GM21526 (cell line): ENCODE measurements around the gene ZDHHC8.

ENCODE experiments used
- ATAC-seq: cut with Tn5 transposase; IDR thresholded peaks from one replicate; pipeline ENCODE4 v1.9.1; 2021; ENCODE audit warnings: moderate library complexity; ENCODE audit not compliant: unreplicated experiment, low FRiP score

ZDHHC8 gene

GRCh38 chr22:20175597-20175900 lies 43.9 kb downstream of the ZDHHC8 start:
- ATAC-seq, result no peak

DNA sequence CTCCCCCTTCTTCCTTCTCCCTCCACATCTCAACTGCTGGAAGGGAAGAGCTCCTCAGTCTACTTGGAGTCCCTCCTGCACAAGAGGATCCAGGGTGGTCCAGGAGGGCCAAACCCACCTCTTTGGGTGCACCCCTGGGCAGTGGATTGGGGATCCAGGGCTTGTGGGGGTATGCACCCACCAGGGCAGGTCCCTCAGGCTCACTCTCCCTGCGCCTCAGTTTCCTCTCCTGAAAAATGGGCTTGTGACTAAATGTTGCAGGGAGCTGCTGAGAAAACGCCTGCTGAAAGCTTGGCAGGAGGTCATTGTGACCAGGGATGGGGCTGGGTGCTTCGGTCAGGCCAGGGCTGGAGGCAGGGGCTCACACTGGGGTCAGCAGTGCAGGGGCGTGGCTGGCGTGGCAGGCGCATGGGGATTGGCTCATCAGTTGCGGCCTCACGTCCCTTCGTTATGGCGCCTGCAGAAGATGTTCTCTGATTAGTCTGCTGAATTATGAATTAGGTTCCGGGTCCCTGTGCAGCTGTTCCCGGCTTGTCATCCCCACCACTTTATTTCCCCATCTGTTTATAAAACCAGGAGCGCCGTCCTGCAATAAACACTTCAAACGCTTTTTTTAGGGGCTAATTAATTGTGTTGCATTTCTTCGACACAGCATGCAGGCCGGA lies 44.9 kb downstream of the ZDHHC8 start:
- no peak for ATAC-seq

DNA sequence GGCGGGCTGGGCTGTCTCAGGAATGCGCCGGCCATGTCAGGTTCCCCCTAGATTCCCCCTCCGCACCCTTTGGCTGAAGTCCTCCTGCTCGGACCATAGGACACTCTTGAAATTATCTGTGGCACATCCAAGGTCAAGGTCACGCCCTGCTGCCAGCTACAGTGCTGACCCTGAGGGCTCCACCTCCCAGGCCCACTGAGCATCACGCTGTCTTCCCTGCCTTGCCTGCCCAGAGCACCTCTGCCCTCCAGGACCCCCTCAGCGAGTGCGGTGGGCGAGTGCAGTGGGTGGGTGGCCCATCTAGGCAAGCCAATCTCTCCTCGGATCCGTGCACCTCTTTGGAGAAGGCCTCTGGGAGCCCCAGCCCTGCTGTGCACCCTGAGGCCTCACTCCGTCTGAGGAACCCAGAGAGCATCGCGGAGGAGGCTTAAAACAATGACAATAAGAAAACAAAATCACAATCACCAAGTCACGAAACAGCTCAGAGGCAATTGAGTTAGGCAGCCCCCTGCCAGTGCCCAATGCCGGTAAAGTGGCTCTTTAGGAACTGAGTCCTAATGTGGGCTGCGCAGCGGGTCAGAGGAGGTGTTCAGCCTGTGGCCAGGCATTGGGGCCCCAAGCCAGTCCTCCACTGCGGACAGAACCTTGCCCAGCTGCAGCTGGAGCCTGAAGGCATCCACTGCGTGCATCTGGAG lies 45.8 kb downstream of the ZDHHC8 start:
- no peak for ATAC-seq

DNA sequence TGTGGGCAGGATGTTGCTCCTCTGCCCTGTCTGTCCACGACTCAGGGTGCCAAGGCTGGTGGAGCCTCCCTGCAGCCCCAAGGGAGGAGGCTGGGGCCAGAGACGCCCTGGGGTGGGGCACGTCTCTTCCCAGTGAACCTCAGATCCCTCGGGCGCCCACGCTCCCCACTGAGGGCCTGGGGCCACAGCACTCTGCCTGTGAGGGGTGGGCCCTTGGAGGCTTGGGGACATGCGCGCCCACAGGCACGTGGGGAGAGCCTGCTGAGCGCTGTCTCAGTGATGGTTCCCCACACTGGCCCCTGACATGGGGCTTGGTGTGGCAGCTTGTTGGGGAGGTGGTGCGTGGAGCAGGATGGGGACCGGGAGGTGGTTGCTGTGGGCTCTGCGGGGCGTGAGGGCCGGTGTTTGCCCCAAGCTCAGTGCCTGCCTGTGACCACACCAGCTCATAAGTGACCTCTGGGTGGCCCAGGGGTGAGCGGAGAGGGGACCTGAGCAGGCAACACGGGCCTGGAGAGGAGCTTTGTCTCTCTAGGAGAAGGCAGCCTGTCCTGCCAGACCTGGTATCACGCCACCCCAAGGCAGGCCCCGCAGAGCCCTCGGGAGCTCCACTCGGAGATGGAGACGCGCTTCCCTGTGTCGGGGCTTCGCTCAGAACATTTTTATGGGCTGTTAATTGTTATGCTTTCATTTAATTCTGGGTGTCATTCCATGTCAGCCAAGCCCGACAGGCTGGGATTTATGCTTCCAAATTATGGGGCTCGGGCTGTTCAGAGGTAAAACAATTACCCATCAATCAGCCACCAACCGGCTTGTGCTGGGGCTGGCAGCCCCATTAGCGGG lies 46.7 kb downstream of the ZDHHC8 start:
- ATAC-seq, result no peak

DNA sequence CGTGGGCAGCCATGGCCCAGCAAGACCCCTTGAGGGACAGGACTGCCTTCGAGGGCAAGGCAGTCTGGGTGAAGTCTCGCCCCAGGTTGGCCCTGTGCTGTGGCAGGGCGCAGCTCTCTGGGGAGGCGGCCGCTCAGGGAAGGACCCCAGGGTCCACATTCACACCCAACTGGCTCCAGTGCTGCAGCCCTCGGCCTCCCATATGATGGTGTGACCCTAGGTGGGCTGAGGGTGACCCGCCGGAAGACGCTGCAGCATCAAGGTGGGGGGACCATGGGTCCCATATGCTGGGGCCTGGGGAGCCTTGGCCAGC lies 47.3 kb downstream of the ZDHHC8 start:
- no peak for ATAC-seq

- no peak for ATAC-seq
These were observed 48.0 kb downstream of the ZDHHC8 start for GRCh38 chr22:20179455-20180244.

DNA sequence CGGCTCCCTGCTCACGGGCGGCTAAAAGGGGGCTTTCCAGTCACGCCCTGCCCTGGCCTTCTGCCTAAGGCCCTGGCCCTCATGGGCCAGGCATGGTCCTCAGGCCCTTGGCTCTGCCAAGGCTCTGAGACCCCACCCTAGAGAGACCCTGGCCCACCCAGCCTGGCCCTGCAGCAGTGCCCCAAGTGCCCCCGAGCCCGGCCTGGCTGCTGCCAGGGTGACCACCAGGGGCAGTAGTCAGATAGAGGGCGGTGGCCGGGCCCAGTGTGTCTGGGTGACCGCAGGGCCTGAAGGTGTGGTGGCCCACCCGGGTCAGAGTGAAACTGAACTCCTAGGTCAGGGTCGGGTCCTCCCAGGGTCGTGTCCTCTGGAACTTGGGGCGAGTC lies 48.6 kb downstream of the ZDHHC8 start:
- ATAC-seq, result no peak

- no peak for ATAC-seq
These were observed 49.0 kb downstream of the ZDHHC8 start for GRCh38 chr22:20180640-20181039.

DNA sequence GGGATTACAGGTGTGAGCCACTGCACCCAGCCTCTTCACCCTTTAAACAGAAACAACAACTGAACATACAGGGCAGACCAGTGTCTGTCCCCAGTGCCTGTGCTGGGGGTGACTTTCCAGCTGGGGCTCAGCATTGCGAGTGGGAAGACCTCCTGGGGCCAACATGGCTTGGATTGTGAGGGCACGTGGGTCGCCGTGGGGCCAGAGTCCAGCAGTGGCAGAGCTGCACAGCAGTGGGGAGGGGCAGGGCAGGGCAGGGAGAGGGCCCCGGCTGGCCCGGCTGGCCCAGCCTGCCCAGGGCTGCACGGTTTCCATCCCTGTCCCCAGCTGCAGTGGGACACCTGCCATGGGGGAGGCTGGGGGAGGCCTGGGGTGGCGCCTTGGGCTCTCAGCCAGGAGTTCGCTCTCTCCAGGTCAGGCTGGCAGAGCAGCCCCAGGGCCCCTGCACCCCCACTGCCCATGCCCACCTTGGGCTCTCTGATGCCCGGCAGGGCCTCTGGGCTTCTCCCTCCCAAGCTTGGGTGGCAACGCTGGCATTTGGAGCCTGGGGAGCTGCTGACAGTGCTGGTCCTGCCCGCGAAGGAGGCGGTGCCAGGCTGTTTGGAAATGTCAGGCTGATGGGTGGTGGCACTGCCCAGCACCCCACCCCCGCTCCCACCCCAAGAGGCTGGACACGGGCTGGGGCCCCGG lies 49.7 kb downstream of the ZDHHC8 start:
- no peak for ATAC-seq

DNA sequence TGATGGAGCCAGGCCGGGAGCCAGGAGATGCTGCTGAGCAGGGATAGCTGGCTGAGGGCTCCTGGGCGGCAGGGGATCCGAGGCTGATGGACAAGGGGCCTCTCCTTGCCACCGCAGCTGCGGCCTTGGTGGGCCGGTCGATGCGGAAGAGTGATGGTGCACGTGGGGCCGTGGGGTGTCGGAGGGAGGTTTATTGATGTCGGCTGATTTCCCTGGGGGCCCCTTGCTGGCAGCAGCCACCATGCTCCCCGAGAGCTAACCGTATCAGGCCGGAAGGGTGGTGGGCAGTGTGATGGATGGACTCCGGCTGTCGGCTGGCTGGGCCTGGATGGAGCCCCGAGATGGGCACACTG lies 50.3 kb downstream of the ZDHHC8 start:
- no peak for ATAC-seq

GRCh38 chr22:20182365-20182764 lies 50.8 kb downstream of the ZDHHC8 start:
- no peak for ATAC-seq

DNA sequence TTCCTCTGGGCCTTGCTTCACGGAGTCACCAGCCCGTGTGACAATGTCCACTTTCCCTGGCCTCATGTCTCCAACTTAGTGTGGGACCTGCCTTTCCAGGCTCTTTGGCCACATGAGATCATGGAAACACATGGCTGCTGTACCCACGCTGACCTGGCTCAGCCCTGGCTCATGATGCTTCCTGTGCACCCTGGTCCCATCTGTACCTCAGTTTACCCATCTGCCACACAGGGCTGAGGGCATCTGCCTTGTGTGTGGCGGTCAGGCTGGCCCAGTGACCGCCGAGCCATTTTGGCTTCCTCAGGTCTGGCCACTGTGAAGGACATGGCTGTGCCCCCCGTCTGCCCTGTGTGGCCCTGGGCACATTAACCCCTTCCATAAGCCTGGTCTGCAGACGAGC lies 51.5 kb downstream of the ZDHHC8 start:
- no peak for ATAC-seq

GRCh38 chr22:20183823-20184222 lies 52.2 kb downstream of the ZDHHC8 start:
- ATAC-seq, result no peak

- no peak for ATAC-seq
These were observed 53.0 kb downstream of the ZDHHC8 start for GRCh38 chr22:20184501-20185165.

DNA sequence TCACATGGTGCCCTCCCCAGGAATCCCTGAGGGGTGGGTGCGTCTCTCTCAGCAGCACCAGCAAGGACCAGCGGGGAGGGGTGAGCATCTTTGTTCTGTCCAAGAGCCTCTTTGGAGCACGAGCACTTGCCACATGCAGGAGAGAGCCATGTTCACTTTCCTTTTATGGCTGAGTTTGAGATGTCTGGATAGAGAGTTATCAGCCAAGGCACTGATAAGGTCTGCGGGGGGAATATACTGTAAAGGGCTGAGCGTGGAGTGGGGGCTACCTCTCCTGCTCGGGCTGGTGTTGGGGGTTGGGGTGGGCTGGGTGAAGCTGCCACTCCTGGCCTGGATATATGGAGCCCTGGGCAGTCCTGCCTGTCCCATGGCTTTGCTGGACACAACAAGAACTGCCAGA lies 54.1 kb downstream of the ZDHHC8 start:
- no peak for ATAC-seq

DNA sequence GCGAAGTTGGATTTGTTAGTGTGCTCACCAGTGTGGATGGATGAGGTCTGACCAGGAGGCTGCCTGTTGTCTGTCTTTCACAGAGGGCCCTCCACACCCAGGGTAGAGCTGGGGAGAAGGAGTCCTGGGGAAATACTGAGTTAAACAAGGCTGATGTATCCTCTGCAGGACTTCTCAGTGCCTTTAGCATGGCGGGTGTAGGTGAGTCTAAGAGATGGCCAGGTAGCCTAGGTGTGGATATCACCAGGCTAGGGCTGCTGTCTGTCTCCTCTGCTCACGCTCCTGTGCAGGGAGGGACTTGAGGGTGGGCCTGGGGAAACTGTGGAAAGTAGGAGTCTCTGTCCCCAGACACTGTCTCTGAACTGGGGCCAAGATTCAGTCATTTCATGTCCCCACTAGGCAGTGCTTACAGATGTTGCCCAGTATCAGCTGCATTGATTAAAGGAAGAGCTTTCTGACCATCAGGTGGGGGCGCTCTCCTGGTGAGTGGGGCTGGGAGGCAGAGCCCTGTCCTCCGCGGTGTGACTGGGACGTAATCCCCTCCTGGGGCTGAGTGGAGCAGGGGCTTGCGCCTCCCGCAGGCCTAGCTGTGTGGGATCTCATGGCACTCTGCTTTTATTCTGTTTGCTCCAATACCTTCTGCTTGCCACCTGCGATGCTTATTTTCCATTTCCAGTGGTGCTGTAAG lies 54.7 kb downstream of the ZDHHC8 start:
- ATAC-seq, result no peak

- no peak for ATAC-seq
These were observed 55.4 kb downstream of the ZDHHC8 start for GRCh38 chr22:20186871-20187546.

DNA sequence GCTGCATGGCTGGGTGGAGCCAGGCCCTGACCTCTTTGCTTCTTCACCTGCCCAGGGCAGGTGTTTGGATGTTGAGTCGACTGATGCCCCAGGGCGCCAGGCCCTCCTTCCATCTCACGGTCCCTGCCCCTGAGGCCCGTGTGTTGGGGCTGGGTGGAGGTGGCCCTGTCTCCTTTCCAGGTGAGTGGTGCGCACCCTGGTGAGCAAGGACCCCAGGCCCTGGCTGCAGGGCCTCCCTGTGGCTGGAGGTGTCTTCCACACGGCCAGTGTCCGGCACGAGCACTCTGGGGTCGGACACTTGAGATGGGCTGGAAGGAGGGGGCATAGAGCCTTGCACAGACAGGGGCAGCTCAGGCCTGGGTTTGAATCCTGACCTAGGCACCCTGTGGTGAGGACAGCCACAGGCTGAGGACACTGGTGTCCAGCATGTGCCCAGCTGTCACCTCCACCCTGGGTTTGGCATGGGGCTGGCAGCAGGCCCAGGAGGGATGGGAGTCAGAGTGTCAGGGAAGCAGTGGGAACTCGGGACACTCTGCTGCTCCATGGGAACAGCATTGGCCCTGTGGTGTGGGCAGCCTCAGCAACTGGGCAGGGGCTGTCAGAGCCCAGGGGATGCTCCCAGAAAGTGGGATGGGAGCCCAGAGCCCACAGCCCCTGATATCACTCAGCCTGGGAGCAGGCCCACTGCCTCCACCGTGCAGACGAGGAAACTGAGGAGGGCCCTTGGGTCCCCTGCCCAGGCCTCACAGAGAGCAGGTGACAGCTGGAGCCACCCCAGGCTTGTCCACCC lies 56.4 kb downstream of the ZDHHC8 start:
- no peak for ATAC-seq
